ENCODE data around the gene CLCN6.

- TF ChIP-seq CTCF (IDR thresholded peaks at IDR 0.05; ENCODE audit: low read depth, low read length) (no peak), EZH2phosphoT487 (IDR thresholded peaks at IDR 0.05; ENCODE audit: low read depth) (no peak)
Measured at GRCh38 chr1:11833900-11834299, 27.9 kb downstream of the CLCN6 start.
